Hematopoietic multipotent progenitor cell treated with erythropoietin and hydrocortisone succinate and interleukin-3 and kit ligand, for 17 days (in vitro differentiated cells): ENCODE results near the gene ZIC5.

Experiments
- DNase-seq: peaks from one replicate; pipeline ENCODE4 v3.0.0-alpha.2; 2015; ENCODE audit warnings: low spot score

ZIC5 gene

DNA sequence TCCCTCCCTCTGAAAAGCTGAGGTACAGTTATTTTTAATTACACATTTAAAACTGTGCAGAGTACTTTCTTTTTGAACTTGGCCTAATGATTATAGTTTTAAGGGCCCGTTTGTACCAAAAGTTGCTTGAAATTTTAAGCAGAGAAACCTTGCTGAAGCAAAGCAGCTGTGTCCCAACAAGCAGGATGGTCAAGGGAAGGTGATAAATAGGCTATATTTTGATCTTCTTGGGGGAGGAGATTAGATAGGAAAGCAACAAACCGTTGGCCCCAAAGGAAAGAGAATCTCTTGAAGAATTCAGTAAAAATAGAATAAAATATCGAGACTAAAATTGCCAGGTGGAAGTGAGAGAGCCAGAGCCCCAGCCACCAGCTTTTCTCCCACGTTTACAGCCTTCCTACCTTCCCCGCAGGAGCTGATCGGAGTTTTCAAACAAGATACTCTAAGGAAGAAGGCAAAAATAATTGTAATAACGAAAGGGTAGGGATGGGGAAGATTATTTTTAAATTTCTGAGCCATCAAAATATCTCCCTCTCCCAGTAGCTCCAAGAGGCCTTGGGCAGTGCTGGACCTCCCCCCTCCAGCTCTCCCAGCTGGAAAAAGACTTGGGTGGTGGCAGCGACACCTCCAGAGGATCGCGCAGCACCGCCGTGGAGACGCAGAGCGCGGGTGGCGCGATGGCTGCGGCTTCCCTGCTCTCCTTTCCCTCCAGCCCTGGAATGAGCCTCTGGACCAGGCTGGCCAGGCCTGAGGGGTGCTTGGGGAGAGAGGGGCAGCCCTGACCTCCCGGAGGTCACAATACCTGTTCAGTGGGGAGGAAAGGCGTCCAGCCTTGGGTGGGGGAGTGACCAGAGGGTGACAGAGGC lies 15.8 kb upstream of the ZIC5 start:
- DNase-seq, result no peak

- DNase-seq, result no peak
Observed at GRCh38 chr13:99986741-99987140, 15.2 kb upstream of the ZIC5 start.

GRCh38 chr13:99985886-99986527 lies 14.4 kb upstream of the ZIC5 start:
- DNase-seq, result no peak

- DNase-seq, result no peak
Observed at GRCh38 chr13:99985241-99985874, 13.8 kb upstream of the ZIC5 start.

GRCh38 chr13:99984461-99985240 lies 13.1 kb upstream of the ZIC5 start:
- DNase-seq, result no peak

GRCh38 chr13:99983499-99984401 lies 12.2 kb upstream of the ZIC5 start:
- DNase-seq, result no peak

DNA sequence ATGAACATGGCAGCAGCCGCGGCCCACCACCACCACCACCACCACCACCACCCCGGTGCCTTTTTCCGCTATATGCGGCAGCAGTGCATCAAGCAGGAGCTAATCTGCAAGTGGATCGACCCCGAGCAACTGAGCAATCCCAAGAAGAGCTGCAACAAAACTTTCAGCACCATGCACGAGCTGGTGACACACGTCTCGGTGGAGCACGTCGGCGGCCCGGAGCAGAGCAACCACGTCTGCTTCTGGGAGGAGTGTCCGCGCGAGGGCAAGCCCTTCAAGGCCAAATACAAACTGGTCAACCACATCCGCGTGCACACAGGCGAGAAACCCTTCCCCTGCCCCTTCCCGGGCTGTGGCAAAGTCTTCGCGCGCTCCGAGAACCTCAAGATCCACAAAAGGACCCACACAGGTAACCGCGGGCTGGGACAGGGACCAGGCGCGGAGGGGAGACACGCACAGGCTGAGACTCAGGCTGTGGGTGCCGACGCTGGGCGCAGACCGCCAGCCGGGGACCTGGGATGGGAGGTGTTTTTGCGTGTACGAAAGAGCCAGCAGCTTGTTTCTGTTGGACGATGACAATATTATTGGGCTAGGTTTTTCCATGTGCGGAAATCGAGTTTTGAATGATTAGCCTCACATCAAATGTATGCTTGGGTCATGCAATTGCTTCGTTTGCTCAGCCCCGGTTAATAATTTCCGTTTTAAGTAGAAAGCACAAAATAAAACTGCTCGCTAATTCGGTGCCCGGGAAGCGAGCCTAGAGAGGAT lies 11.3 kb upstream of the ZIC5 start:
- no peak for DNase-seq

DNA sequence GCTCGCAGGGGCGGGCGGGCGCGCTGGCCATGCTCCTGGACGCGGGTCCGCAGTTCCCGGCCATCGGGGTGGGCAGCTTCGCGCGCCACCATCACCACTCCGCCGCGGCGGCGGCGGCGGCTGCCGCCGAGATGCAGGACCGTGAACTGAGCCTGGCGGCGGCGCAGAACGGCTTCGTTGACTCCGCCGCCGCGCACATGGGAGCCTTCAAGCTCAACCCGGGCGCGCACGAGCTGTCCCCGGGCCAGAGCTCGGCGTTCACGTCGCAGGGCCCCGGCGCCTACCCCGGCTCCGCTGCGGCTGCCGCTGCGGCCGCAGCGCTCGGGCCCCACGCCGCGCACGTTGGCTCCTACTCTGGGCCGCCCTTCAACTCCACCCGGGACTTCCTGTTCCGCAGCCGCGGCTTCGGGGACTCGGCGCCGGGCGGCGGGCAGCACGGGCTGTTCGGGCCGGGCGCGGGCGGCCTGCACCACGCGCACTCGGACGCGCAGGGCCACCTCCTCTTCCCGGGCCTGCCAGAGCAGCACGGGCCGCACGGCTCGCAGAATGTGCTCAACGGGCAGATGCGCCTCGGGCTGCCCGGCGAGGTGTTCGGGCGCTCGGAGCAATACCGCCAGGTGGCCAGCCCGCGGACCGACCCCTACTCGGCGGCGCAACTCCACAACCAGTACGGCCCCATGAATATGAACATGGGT lies 10.6 kb upstream of the ZIC5 start:
- no peak for DNase-seq

DNA sequence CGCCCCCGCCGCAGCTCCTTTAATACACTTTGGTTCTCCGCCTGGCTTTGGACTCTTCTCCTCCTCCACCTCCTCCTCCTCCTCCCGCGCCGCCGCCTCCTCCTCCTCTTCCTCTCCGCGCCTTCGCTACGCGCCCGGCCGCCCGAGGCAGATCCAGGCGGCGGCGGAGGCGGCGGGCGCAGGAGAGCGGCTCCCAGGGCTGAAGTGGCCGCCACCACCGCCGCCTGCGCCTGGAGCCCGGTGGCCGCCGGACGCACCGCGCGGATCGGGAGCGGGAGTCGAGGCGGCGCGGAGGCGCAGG lies 10.1 kb upstream of the ZIC5 start, which contains the start of gene ZIC2:
TSS of gene ZIC2 (plus strand) at position 50 of the 301 bp plus-strand sequence. CDS start 281 bp downstream, outside the sequence.
- DNase-seq, result no peak

DNA sequence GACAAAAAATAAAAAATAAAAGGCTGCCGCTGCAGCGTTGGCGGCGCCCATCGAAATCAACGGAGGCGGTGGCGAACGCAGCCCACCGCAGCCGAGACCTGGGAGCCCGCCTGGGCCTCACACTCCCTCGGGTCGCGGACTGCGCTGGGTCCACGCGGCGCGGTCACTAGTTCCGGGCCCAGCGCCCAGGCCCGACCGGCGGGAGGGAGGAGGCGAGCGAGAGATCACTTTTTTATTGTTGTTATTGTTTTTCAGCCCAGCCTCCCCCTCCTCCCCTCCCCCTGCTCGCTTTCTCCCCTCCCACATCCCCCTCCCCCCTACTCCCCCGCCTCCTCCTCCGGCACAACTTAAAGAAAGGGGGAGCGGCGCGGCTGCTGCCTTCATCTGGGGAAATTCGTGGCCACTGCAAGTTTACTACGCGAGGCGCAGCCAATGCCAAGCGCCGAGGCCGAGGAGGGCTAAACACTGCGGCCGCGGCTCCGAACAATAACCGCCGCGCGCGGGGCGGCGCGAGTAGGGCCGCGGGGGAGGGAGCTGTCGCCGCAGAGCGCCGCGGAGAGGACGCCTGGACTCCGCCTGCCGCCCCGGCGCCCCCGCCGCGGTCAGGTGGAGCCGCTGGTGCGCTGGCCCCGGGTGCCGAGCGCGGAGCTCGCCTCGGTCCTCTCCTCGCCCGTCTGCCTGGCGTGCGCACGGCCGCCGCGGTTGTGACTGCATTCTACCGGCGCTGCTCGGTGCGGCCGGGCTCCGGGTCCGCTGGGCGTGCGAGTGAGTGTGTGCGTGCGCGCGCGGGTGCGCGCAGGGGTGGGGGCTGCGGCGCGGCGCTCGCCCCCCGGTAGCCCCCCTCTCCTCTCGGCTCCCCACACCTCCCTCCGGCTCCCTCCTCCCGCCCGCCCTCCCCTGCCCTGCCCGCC lies 9.5 kb upstream of the ZIC5 start:
- no peak for DNase-seq

DNA sequence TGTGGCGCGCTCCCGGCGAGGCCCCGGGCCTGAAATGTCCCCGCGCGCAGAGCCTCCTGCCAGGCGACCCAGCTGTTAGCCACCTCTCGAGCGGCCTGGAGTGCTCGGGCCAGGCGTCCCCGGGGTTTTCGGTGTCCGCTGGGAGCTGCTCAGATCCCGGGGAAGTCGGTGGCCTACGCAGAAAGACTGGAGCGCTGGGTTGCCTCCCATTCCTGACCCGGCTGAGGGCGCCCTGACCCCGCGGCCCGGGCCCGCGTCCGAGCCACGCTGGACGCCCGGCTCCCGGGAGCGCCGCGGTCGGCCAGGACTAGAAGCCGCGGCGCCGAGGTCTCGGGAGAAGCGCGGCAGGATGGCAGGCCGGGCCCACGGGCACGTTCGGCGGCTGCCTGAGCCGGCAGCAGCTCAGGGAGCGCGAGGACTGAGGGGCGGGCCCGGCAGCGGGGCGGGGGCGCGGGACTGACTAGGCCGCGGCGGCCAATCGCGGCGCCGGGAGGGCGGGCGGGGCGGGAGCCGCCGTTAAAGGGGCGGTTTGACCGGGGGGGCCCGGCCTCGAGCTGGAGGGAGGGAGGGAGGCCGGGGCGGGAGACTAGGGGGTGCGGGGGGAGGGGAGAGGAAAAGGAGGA lies 8.7 kb upstream of the ZIC5 start:
- DNase-seq, result no peak

GRCh38 chr13:99979453-99980200 lies 8.1 kb upstream of the ZIC5 start:
- no peak for DNase-seq

GRCh38 chr13:99978799-99979452 lies 7.4 kb upstream of the ZIC5 start:
- DNase-seq, result no peak

- DNase-seq, result no peak
Observed at GRCh38 chr13:99977912-99978798, 6.6 kb upstream of the ZIC5 start.

DNA sequence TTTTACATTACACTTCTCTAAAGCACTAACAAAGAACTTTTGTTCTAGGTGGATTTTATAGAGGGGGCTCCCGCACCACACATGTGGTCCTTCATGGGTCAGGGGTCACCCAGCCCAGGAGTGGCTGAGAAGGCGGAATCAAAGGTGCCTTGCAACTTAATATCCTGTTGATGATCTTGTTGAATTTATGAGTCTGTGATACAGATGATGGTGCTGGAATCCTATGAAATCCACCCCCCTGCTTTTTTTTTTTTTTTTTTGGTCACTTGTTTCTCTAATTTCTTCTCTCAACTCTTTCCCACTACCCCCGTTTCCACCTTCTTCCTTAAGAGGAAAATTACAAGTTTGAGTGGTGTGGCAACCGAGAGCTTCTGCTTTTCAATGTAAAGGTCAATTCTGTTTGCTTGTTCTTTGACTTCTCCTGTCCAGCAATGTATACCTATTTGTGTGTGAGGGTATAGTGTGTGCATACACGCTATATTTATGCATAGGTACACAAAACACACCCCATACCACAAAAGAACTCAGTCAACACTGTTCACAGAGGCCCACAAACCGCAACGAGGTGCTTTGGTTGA lies 5.9 kb upstream of the ZIC5 start:
- DNase-seq, result no peak

GRCh38 chr13:99976575-99976974 lies 5.0 kb upstream of the ZIC5 start:
- DNase-seq, result no peak
